GM15510 (cell line): ENCODE results near the gene GRIK4.

Experiments used
- POLR2A ChIP-seq: IDR thresholded peaks from 3 replicates; pipeline ENCODE4 v1.6.1; 2011; ENCODE audit warnings: borderline replicate concordance; ENCODE audit not compliant: insufficient read length; ENCODE audit errors: extremely low read depth

The GRIK4 gene

GRCh38 chr11:120774591-120775386 is 263.2 kb downstream of the GRIK4 start:
- no peak for TF ChIP-seq POLR2A

- TF ChIP-seq POLR2A = no peak
Observed at GRCh38 chr11:120775986-120776951, 264.7 kb downstream of the GRIK4 start.

GRCh38 chr11:120778685-120779490 is 267.3 kb downstream of the GRIK4 start:
- TF ChIP-seq POLR2A = no peak

- no peak for TF ChIP-seq POLR2A
Observed at GRCh38 chr11:120780239-120780638, 268.7 kb downstream of the GRIK4 start.

GRCh38 chr11:120781486-120782120 is 270.1 kb downstream of the GRIK4 start:
- no peak for TF ChIP-seq POLR2A

- TF ChIP-seq POLR2A = no peak
Observed at GRCh38 chr11:120784566-120785251, 273.2 kb downstream of the GRIK4 start.

GRCh38 chr11:120785576-120785975 is 274.0 kb downstream of the GRIK4 start:
- TF ChIP-seq POLR2A = no peak

- TF ChIP-seq POLR2A = no peak
Observed at GRCh38 chr11:120786206-120786735, 274.7 kb downstream of the GRIK4 start.

GRCh38 chr11:120789391-120789790 is 277.8 kb downstream of the GRIK4 start:
- TF ChIP-seq POLR2A = no peak

- no peak for TF ChIP-seq POLR2A
Observed at GRCh38 chr11:120792306-120792705, 280.8 kb downstream of the GRIK4 start.

- TF ChIP-seq POLR2A = no peak
Observed at GRCh38 chr11:120793150-120793549, 281.6 kb downstream of the GRIK4 start.

- no peak for TF ChIP-seq POLR2A
Observed at GRCh38 chr11:120793806-120794479, 282.4 kb downstream of the GRIK4 start.

GRCh38 chr11:120794748-120795147 is 283.2 kb downstream of the GRIK4 start:
- TF ChIP-seq POLR2A = no peak
